NOMO-1 treated with DMSO at 0.1 percent for 48 hours (cell line): ENCODE measurements around the gene NDOR1.
A peak's percentile ranks its signal among the peaks of the same experiment; 100 is the strongest.

Experiments
- DNase-seq: peaks from one replicate; lab custom pipeline; 2025; ENCODE audit not compliant: unreplicated experiment; lab: John Stamatoyannopoulos, UW

Gene NDOR1

GRCh38 chr9:137182836-137183235 is 22.7 kb upstream of the NDOR1 start:
- no peak for DNase-seq

- no peak for DNase-seq
These were observed 21.4 kb upstream of the NDOR1 start for GRCh38 chr9:137183980-137184595.

GRCh38 chr9:137184881-137185660 is 20.4 kb upstream of the NDOR1 start:
- no peak for DNase-seq

- no peak for DNase-seq
These were observed 19.6 kb upstream of the NDOR1 start for GRCh38 chr9:137185921-137186320.

- DNase-seq: no peak
These were observed 19.1 kb upstream of the NDOR1 start for GRCh38 chr9:137186385-137186784.

GRCh38 chr9:137187386-137187785 is 18.1 kb upstream of the NDOR1 start:
- DNase-seq: no peak

- no peak for DNase-seq
These were observed 17.4 kb upstream of the NDOR1 start for GRCh38 chr9:137188086-137188489.

GRCh38 chr9:137188490-137189296 is 16.8 kb upstream of the NDOR1 start, which contains the start of the genes ANAPC2 and SSNA1:
Gene ANAPC2, minus strand, starts transcription at chr9:137188560. Its CDS starts 28 bp downstream, at chr9:137188532.
Gene SSNA1, plus strand, starts transcription at chr9:137188676. Its CDS starts 51 bp downstream, at chr9:137188727.
- peak; percentile 90 for DNase-seq

GRCh38 chr9:137189297-137190295 is 15.9 kb upstream of the NDOR1 start:
- no peak for DNase-seq

GRCh38 chr9:137190315-137190856 is 15.1 kb upstream of the NDOR1 start:
- no peak for DNase-seq

- DNase-seq: no peak
These were observed 14.3 kb upstream of the NDOR1 start for GRCh38 chr9:137191245-137191644.

GRCh38 chr9:137191691-137192447 is 13.6 kb upstream of the NDOR1 start:
- no peak for DNase-seq

GRCh38 chr9:137192448-137192780 is 13.1 kb upstream of the NDOR1 start:
- no peak for DNase-seq

GRCh38 chr9:137192859-137193258 is 12.6 kb upstream of the NDOR1 start:
- no peak for DNase-seq

GRCh38 chr9:137193771-137194170 is 11.7 kb upstream of the NDOR1 start:
- no peak for DNase-seq

- DNase-seq: no peak
These were observed 11.1 kb upstream of the NDOR1 start for GRCh38 chr9:137194388-137194787.

GRCh38 chr9:137194909-137195308 is 10.6 kb upstream of the NDOR1 start:
- DNase-seq: no peak

GRCh38 chr9:137195525-137196220 is 9.8 kb upstream of the NDOR1 start:
- no peak for DNase-seq
